ENCODE results near the gene DIRAS3. TPM values are rescaled to one million over a fixed set of nuclear protein-coding genes. Genes with fewer than 3 reads are reported as not detected.

The DIRAS3 gene
- polyA plus RNA-seq, 1 donor: 6.0 TPM

DNA sequence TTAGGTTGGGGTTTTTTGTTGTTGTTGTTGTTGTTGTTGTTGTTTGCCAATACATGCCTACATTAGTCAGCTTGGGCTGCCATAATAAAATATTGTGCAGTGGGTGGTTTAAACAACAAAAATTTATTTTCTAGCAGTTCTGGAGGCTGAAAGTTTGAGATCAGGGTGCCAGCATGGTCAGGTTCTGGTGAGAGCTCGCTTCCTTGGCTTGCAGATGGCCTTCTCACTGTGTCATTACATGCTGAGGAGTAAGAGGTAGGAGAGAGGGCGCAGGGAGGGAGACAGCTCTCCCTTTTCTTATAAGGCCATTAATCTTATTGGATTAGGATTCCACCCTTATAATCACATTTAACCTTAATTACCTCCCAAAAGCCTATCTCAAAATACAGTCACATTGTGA is 52.7 kb downstream of the DIRAS3 start:
- Histone ChIP-seq H3K4me1 (ENCODE audit: control insufficient read depth, insufficient read depth, low read length) (no peaks in the 10 kb centered on the region), H3K36me3 (ENCODE audit: control insufficient read depth, insufficient read depth, low read length) (no peaks in the 10 kb centered on the region), H3K4me3 (ENCODE audit: low read length) (no peak overlapping the region), H3K9me3 (ENCODE audit: control insufficient read depth, low read depth, low read length) (peaks cover 3% of the 10 kb centered on the region), H3K27ac (ENCODE audit: low read length) (no peak overlapping the region), H3K27me3 (ENCODE audit: control insufficient read depth, insufficient read depth, low read length) (no peaks in the 10 kb centered on the region)
- no CpG with 5 or more reads among the region's 2 CpGs for WGBS (ENCODE audit: insufficient coverage, low lambda C conversion rate)
- no peak for DNase-seq

Other genes with a start within 250 kb of the DIRAS3 start
- 120 TPM for gene GNG12, start 217.2 kb downstream of the DIRAS3 start, polyA plus RNA-seq
- 63.3 TPM for gene WLS, start 181.9 kb upstream of the DIRAS3 start, polyA plus RNA-seq